Measurements from ENCODE around the gene THOP1.

DNA sequence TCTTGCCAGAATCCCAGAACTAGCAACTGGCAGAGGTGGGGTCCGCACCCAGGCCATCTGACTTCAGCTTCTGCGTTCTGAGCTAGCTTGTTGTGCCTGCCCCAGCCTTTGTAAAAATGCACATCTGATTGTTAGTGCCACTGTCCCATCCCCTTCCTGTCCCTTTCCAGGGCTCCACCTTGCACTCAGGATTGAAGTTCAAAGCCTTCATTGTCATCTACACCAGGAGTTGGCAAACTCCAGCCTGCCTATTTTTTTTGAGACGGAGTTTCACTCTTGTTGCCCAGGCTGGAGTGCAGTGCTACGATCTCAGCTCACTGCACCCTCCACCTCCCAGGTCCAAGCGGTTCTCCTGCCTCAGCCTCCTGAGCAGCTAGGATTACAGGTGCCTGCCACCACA lies 2.9 kb downstream of the THOP1 start:
- TF ChIP-seq CTCF (IDR thresholded peaks at IDR 0.05) (no peak), POLR2AphosphoS5 (IDR thresholded peaks at IDR 0.05; ENCODE audit: low read depth, low read length) (no peak)

Measured in Panc1 (cell line).